T-helper 9 cell (primary cell): Measurements from ENCODE around the gene SOWAHB.

Source experiments
- DNase-seq: peaks from one replicate; pipeline ENCODE4 v3.0.0-alpha.2; 2020

The SOWAHB gene

GRCh38 chr4:76850010-76850441 is 47.9 kb downstream of the SOWAHB start:
- no peak for DNase-seq
